GM18870 (cell line): ENCODE results near the gene THSD4.
"Not testable (repeated sequence)": the region's sequence is repeated elsewhere in the genome, so short reads cannot be mapped to it uniquely, and the experiment has no call there.

ENCODE experiments used
- ATAC-seq: cut with Tn5 transposase; IDR thresholded peaks from one replicate; pipeline ENCODE4 v1.9.1; 2021; ENCODE audit warnings: moderate library complexity; ENCODE audit not compliant: unreplicated experiment

The THSD4 gene

DNA sequence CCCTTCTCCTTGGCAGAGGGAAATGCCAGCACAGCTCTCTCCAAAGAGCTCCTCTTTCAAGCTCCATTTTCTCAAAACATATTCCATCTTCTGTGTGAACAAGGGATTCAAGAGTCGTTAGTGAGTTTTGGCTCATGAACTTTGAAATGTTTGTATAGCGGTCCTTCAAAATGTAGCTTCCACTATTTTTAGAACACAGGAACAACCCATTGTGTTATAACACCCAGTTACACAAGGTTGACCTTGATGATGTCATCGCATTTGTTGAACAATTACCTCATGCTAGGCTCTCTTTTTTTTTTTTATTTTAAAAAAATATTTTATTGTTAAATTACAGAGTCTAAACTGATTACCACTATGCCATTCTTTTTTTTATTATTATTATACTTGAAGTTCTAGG, 251.7 kb downstream of the THSD4 start:
- ATAC-seq: no peak

DNA sequence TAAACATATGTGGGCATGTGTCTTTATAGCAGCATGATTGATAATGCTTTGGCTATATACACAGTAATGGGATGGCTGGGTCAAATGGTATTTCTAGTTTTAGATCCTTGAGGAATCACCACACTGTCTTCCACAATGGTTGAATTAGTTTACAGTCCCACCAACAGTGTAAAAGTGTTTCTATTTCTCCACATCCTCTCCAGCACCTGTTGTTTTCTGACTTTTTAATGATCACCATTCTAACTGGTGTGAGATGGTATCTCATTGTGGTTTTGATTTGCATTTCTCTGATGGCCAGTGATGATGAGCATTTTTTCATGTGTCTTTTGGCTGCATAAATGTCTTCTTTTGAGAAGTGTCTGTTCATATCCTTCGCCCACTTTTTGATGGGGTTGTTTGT, 252.5 kb downstream of the THSD4 start:
- ATAC-seq: not testable (repeated sequence)

- not testable (repeated sequence) for ATAC-seq
These were observed 257.5 kb downstream of the THSD4 start for GRCh38 chr15:71372769-71373168.

- ATAC-seq: no peak
These were observed 258.6 kb downstream of the THSD4 start for GRCh38 chr15:71373917-71374316.

DNA sequence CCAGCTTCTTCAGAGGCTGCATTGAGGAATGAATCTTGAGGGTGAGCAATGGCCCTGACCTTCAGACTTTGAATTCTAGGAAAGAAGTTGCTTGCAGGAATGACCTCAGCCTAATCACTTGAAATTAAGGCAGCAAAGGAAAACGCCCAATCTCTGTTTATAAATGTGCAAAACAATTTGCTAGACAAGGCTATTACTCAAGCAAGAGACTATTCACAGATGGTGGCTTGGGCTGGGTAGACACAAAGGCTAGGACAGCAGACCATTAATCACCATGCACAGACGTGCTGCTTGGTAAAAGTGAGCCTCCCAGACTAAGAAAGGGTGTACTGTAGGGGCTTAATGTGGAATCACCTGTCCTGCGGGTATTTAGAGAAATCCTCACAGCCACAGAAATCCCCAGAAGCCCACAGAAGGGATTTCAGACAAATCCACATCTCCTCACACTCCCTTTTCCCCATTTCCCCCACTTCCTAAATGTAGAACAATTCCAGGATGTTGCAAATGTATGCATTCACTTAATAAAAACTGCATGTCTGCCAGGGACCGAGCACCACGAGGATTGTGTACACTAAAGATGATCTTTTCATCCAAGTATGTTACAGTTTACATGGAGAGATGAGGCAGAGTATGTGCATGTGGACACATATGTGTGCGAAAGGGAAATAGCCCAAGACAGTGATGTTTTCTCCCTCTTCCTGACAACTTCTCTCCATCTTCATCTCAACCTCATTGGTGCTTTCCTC, 259.5 kb downstream of the THSD4 start:
- no peak for ATAC-seq

GRCh38 chr15:71375934-71376333, 260.7 kb downstream of the THSD4 start:
- no peak for ATAC-seq

DNA sequence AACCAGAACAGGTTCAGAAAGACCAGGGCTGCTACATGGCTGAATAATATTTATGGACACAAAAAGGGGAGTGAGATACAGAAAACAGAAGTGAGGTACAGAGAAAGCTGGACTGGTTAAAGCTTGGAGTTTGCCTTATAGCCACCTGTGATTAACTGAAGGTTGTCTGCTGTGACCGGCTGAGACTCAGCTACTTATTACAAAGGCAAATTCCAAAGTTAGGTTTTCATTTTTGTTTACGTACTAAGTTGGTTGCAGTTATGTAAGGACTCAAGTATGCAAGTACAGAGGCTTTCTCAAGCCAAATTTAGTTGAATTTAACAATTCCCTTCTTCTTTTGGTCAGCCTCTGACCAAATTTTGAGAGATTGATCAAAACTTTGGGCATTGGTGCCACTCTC, 264.6 kb downstream of the THSD4 start:
- ATAC-seq: no peak

DNA sequence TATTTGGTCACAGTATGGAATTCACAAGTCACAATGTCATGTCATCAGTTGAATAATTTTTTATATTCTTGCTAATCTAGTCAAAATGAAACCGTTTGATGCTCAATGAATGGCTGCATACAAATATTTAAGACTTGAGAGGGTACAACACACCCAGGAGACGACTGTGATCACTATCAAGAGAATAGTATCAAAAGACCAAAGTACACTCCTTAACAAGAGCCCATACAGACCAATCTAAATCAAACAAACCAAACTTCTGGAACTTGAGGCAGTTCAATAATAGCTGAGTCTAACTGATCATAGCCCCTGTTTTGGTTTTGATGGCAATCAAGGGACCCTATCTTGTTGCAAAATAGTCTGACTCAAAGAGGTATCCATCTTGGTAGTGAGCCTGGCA, 265.1 kb downstream of the THSD4 start:
- ATAC-seq: no peak

GRCh38 chr15:71384501-71384900, 269.2 kb downstream of the THSD4 start:
- no peak for ATAC-seq

DNA sequence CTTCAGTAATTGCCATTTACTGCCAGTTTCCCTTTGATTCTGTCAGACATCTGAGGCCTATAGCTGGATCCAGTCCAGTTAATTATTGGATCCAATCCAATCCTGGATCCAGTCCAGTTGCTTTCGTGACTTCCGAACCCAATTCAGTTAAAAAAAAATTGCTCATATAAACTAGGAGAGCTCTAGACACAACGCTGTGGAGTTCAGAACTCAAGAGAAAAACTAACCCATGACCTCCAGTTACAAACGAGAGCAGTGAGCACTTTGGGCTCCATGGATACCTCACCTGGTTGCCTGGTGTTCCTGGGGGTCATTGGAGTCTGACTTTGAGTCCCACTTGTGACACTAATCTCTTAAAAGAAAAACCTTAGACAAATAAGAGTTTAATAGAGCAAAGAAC, 269.8 kb downstream of the THSD4 start:
- no peak for ATAC-seq

- ATAC-seq: no peak
These were observed 270.2 kb downstream of the THSD4 start for GRCh38 chr15:71385457-71385856.

- ATAC-seq: no peak
These were observed 270.7 kb downstream of the THSD4 start for GRCh38 chr15:71386005-71386404.

GRCh38 chr15:71386448-71387236, 271.4 kb downstream of the THSD4 start:
- ATAC-seq: no peak

GRCh38 chr15:71387810-71388209, 272.5 kb downstream of the THSD4 start:
- ATAC-seq: no peak

DNA sequence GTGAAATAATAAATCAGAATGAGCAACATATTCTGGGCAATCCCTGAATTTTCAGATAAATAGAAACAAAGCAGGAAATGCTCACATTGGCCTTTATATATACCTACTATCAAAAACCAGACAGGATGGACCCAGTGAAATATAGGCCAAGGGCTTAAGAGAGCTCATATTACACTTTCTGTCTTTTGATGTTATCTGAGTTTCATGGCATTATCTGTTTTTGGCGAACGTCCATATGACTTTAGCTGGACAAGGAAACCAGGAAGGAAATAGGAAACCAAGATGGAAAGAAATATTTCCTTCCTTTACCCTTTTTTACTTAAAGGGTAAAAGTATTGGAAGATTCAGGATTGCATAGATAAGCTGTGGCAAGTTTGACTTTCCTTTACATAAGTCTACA, 274.8 kb downstream of the THSD4 start:
- ATAC-seq: no peak

- ATAC-seq: no peak
These were observed 276.3 kb downstream of the THSD4 start for GRCh38 chr15:71391421-71392088.

DNA sequence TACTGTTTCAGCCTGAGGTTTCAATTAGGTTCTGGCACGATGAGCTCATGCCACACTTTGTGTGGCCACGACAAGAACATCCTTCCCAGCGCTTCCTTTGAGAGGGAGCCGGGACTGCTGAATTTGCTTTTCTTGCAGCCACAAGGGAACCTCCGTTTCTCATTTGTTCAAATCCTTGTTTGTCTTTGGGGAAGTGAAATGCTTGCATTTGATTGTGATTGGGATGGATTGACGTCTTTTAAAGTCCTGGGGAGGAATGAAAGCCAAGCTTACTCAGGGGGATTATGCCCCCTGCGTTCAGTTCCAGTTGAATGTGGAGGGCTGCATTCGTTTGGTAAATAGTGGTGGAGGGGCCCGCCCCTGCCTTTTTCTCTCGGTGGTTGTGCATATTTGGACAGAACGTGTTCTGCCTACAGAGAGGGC, 277.6 kb downstream of the THSD4 start:
- no peak for ATAC-seq

- no peak for ATAC-seq
These were observed 278.1 kb downstream of the THSD4 start for GRCh38 chr15:71393383-71393782.

DNA sequence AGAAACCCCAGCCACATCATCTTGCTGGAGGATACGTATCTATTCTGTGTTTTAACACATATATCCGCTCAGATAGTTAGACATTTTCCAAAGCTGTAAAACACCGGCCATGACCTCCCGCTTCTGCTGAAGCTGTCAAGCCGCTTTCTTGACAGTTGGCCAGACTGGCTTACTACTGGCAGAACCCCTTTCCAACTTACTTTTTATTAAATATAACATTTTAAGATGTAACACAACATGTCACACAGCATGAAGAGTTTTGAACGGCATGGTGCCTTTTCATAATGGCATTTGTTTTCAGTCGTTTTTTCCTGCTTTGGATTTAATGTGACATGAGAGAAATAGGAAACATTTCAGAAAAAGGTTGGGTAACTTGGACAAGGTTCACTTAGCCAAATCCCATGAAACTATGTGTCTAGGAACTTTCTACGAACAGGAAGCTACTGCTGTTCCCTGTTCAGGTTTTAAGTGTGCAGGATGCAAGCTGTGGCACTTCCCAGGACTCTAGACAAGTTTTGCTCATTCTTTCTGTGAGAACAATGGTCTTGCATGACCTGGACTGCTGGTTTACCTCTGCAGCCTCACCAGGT, 281.4 kb downstream of the THSD4 start:
- no peak for ATAC-seq

GRCh38 chr15:71397377-71397776, 282.1 kb downstream of the THSD4 start:
- ATAC-seq: no peak

- no peak for ATAC-seq
These were observed 285.0 kb downstream of the THSD4 start for GRCh38 chr15:71400294-71400693.
